GM12873 (cell line): ENCODE results near the gene ACVRL1.

ENCODE experiments used
- CTCF ChIP-seq: IDR thresholded peaks from 2 replicates; pipeline ENCODE4 v1.5.1; 2012; ENCODE audit warnings: low read depth, mild to moderate bottlenecking, moderate library complexity, low read length, control low read depth; ENCODE audit not compliant: insufficient read depth; ENCODE audit errors: missing control alignments

ACVRL1 gene

GRCh38 chr12:51907083-51907855 is at the start of gene ACVRL1:
ACVRL1 (plus strand) TSS chr12:51907504; CDS start chr12:51912475, 4,971 bp downstream.
- TF ChIP-seq CTCF: no peak

- no peak for TF ChIP-seq CTCF
These were observed 46.3 kb upstream of the ACVRL1 start for GRCh38 chr12:51860986-51861385.

GRCh38 chr12:51862947-51863346 is 44.4 kb upstream of the ACVRL1 start:
- no peak for TF ChIP-seq CTCF

- no peak for TF ChIP-seq CTCF
These were observed 43.9 kb upstream of the ACVRL1 start for GRCh38 chr12:51863363-51863932.

GRCh38 chr12:51863933-51864832 is 43.1 kb upstream of the ACVRL1 start:
- TF ChIP-seq CTCF: no peak

GRCh38 chr12:51864833-51865670 is 42.3 kb upstream of the ACVRL1 start:
- no peak for TF ChIP-seq CTCF
